NCI-H2107 treated with DMSO at 0.1 percent for 48 hours (cell line): Measurements from ENCODE around the gene C1QTNF1.

Source experiments
- DNase-seq: peaks from one replicate; lab custom pipeline; 2025; ENCODE audit not compliant: unreplicated experiment; lab: John Stamatoyannopoulos, UW

The C1QTNF1 gene, protein sequence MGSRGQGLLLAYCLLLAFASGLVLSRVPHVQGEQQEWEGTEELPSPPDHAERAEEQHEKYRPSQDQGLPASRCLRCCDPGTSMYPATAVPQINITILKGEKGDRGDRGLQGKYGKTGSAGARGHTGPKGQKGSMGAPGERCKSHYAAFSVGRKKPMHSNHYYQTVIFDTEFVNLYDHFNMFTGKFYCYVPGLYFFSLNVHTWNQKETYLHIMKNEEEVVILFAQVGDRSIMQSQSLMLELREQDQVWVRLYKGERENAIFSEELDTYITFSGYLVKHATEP

DNA sequence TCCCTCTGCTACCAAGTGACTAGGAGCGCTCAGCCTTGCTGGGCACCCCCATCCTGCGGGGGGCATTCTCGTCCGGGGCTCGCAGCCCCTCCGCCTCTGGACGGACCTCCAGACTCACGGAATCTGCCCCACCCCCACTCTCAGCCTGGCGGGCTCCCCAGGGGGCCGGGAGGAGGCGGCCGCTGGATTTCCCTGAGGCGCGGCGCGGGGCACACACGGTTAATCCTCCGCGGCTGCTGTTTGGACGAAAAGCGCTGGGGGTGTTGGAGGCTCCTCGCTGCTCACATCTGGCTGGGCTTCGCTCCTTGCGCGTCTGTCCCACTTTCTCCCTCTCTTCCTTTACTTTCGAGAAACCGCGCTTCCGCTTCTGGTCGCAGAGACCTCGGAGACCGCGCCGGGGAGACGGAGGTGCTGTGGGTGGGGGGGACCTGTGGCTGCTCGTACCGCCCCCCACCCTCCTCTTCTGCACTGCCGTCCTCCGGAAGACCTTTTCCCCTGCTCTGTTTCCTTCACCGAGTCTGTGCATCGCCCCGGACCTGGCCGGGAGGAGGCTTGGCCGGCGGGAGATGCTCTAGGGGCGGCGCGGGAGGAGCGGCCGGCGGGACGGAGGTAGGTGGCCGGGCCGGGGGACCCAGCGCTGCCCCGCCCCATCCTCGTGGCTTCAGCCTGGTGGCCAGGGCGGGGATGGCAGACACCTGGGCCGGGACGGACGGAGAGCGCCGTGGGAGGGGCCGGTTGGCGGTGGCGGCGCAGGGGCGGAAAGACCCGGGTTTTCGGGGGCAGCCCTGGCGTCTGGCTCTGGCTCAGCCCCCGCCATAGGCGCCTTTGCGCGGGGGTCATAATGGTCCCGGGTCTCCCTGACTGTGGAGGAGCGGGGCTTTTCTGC is at the start of gene C1QTNF1:
C1QTNF1 (plus strand) TSS at position 284 of the 886 bp plus-strand sequence. CDS start 19,800 bp downstream, outside the sequence.
- no peak for DNase-seq

DNA sequence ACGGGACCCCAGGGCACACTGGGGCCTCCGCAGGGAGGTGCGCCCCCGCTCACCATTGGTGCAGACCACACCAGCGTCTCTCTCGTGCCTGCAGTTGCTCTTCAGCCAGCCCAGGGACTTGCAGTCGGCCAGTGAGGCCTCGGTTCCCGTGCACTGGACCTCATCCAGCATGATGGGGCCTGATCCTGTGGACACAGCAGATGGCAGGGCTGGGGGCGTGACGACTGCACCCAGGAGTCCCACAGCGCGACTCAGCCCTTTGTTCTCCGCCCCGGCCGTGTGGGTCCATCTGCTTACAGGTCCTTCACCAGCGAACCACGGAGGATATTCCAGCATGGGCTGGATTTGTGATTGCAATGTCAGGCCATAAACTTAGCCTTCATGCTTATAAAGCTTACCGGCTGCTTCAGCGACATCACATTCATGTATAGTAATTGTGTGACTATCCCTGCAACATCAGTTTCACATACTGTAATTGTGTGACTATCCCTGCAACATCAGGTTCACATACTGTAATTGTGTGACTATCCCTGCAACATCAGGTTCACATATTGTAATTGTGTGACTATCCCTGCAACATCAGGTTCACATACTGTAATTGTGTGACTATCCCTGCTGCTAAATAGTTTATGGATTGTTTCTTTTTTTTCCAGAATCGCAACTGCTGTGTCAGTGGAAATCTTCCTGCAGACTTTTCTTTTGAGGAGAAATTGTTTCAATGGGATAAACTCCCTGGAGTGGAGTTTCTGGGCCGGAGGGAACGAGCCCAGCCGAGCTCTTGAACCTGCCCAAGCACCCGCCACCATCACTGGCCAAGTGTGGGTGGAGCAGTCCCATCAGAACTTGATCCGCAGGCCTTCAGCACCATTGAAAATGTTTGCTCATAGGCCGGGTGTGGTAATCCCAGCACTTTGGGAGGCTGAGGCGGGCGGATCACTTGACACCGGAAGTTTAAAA is 49.1 kb upstream of the C1QTNF1 start:
- no peak for DNase-seq

GRCh38 chr17:78976907-78977680 is 46.9 kb upstream of the C1QTNF1 start:
- DNase-seq = no peak

DNA sequence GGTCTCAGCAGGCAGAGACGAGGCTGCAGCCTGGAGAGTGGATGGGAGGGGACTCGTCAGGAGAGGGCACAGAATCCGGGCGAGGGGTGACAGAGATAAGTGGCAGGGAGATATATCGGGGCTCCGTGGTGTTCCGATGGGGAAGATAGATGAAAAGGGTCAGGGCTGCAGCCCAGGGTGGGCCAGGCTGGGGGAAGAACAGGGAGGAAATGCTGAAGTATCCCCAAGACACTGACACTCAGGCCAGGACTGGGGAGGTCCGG is 46.4 kb upstream of the C1QTNF1 start:
- no peak for DNase-seq

DNA sequence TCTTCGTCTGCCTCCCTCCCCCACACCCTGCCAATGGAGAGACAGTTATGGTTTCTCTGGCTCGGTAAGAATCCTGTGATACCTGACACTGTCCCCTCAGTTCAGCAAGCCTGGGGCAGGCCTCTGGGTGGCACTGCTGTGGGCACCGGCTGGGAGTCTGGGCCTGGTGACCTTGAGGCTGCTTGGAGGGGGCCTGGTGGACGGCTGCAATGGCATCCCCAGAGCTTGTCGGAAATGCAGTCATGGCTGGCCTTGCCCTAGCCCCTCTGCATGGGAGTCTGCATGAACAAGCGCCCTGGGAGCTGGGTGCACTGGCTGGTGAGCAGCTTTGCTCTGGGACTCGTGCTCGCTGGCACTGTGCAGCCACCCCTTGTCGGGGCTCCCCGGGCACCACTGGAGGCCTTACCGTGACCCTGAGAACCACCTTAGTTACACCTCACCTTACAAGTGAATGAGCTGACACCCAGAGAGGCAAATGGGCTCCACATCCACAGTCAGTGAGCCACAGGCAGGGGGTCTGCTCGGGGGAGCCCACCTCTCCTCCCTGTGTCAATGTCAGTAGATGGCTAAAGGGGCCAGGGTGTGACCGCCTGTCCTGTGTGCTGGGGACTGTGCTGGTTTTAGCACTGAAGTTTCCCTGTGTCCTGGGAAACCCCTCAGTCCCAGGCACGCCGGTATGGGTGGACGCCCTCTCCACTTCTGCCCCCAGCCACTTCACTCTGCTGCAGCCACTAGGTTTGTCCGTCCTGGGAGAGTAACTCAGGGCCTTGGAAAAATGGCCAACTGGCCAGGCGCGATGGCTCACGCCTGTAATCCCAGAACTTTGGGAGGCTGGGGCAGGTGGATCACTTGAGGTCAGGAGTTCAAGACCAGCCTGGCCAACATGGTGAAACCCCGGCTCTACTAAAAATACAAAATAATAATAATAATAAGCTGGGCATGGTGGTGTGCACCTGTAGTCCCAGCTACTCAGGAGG is 45.7 kb upstream of the C1QTNF1 start:
- peak; percentile 38 for DNase-seq

DNA sequence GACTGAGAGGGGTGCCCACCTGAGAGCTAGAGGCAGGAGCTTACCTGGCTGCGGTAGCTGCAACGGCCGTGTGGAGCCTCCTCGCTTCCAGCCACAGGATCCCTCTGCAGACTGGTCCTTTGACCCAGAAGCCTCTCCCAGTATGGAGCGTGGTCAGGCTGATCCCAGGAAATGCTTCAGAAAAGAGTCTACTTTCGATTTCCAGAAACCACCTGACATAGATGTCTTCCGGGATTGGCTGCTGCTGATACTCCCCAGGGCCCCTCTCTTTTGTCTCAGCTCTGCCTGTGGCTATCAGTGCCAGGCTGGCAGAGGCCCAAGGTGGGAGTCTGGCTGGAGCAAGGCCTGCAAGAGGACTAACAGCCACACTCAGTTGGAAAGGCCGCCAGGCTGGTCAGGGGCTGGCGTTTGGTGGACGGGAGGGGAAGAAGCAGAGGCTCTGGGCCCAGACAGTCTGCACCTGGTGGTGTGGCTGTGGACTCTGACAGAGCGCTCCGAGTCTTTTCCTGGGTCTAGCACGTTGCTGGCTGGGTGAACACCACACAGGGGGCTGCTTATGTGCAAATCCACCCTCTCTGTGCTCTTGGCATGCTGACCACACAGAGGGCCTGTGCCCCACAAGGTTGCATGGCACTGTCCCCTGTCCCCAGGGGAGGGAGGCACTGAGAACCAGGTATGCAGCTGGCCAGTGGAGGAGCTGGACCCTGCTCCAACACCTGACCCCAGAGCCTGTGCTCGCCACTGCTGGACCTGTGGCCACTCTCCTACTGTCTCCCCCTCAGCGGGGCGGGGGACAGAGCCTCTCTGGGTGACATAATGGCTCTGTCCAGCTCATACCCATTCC is 44.0 kb upstream of the C1QTNF1 start, which contains the start of gene LGALS3BP:
LGALS3BP (minus strand) TSS at position 144 of the 844 bp plus-strand sequence. CDS start 2,732 bp downstream, outside the sequence.
- peak; percentile 92 for DNase-seq

DNA sequence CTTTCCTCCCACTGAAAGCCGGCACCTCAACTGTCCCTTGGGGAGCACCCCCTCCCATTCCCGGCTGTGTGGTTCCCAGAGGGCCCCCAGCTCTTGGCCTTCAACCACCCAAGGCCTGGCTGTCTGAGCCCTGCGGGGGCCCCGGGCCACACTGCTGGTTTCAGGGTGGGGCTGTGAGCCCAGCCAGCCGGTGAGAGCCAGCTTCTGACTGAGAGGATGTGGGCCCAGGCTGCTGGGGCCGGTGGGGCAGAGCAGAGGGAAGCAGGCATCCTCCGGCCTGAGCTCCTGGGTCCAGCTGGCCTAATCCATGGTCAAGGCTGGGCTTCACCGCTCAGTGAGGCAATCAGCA is 43.4 kb upstream of the C1QTNF1 start:
- no peak for DNase-seq

DNA sequence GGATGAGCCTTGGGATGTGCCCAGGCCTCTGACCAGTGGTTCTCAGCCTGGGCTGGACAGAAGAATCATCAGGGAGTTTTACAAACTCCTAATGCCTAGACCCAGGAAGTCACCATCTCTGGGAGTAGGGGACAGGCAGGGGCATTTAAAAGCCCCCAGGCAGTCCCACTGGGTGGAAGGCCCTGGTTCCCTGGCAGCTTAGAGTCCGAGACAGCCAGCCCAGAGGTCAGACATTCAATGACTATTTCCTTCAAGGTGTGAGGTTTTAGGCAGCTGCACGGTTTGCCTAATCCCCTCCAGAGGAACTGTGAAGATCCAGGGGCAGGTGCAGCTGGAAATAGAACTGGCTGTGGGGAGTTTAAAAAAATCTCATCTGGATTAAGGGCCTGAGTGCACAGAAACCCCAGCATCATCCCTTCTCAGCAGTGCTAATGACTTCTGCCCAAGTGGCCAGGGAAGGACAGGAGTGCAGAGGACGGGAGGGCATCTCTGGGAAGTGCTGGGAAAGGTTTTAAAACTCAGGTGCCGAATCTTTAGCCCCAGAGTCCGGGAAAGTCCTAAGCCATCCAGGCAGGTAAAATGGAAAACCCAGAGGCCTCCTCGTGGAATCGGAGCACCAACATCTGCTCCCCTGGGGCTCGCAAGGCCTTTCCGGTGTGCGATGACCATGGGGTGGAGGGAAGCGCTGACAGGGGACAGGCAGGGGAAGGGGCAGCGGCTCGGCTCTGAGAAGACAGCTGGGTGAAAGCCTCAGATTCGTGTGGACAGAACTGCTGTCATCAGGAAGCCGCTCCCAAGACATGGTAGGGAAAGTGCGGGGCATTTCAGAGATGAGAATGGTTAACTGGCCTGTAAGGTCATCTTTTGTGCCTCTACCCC is 42.7 kb upstream of the C1QTNF1 start:
- no peak for DNase-seq

GRCh38 chr17:78985395-78985794 is 38.6 kb upstream of the C1QTNF1 start:
- no peak for DNase-seq

DNA sequence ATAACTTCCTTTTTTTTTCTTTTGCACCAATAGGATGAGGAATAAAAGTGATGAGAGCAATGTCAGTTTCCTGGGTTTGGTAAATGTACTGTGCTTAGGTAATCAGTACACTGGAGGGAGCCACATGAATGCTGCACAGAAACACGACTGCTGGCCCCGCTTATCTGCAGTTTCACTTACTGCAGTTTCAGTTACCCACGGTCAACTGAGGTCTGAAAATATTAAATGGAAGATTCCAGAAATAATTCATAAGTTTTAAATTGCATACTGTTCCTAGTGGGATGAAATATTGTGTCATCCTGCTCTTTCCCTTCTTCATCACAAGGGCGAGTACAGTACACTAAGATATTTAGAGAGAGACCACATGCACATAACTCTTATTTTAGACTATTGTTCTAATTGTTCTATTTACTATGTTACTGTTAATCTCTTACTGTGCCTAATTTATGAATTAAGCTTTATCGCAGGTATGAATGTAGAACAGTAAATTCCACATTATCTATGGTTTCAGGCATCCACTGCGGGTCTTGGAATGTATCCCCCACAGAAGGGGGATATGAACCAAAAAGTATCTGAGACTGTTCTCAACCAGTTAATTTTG is 37.8 kb upstream of the C1QTNF1 start:
- peak; percentile 56 for DNase-seq

GRCh38 chr17:78986649-78987328 is 37.2 kb upstream of the C1QTNF1 start:
- peak; percentile 69 for DNase-seq

DNA sequence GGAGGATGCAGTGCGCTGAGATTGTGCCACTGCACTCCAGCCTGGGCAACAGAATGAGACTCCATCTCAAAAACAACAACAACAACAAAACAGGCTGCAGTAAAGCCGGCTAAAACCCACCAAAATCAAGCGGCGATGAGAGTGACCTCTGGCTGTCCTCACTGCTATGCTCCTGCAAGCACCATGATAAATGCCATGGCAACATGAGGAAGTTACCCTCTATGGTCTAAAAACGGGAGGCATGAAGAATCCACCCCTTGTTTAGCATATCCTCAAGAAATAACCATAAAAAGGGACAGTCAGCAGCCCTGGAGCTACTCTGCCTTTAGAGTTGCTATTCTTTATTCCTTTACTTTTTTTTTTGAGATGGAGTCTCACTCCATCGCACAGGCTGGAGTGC is 35.8 kb upstream of the C1QTNF1 start:
- no peak for DNase-seq

DNA sequence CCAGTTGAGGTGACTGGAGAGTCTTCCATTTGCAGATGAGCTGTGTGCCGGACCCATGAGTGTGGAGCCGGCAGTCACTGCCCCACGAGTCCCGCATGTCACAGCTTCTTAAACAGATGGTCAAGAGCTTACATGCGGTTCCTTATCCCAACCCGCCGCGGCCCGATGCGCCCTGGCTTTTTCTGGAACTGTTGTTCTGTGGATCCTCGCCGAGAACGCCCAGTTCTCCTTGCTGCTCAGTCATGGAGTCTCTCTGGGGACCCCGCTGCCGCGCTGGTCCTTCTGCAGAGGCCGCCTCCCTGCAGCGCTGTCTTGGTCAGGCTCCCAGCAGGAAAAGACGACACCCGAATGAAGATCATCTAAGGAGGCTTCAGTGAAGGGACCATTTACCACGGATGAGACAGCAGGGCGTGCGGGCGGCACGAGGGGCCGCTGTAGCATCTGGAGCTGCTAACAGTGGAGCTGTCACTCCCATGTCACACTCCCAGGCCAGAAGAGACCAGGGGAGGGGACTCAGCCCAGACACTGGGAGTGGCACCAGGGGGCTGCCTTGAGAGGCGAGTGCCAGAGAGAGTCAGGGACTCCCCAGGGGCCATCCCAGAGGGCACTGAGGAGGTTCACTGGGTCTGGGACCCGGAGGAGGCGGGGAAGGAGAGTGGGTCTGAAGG is 33.5 kb upstream of the C1QTNF1 start:
- DNase-seq = no peak

DNA sequence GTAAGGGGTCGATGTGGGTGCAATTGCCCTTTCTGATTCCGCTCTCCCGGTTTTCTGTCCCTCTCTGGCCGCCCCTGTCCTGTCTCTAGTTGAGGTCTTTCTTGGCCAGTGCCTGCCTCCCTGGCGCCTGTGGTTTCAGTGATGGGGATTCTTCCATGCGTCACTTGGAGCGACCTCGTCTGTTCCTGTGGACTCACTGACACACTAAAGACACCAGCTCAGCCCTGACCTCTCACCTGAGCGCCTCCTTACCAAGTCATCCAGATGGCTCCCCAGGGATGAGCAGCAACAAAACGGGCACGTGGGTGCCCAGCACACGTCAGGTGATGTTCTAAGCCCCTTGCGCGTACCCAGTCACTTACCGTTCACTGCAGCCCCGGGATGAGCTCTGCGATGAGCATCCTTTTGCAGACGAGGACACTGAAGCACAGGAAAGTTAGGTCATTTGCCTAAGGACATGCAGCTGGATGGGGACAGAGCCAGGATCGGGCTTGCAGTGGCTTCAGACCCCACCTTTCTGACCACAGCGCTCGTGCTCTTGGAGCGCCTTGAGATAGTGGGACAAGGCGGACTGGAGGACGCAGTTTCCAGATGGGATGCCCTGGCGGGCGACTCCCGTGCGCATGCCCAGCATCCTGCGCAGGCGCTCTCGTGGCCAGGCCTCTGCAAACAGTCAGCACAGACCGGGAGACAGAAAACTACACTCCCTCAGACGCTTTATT is 32.8 kb upstream of the C1QTNF1 start:
- no peak for DNase-seq

- DNase-seq = no peak
Measured at GRCh38 chr17:78991906-78992532, 31.9 kb upstream of the C1QTNF1 start.
